OCI-LY1 (cell line): ENCODE data around the gene TMEM51.

ENCODE experiments used
- EZH2 ChIP-seq: fragments of 200-600 bp; sonication (generic), shearing (Covaris generic); IDR thresholded peaks from 2 replicates; pipeline ENCODE4 v1.8.0; 2017; ENCODE audit warnings: borderline replicate concordance, mixed run types, mild to moderate bottlenecking, antibody characterized with exemption, low read length, moderate library complexity, mixed read lengths
- TF ChIP-seq, protein P1 (sequence below): fragments of 200-600 bp; sonication (generic), shearing (Covaris generic); IDR thresholded peaks from 2 replicates; pipeline ENCODE4 v1.5.1; 2017; ENCODE audit warnings: mild to moderate bottlenecking, antibody characterized with exemption, low read length, moderate library complexity, mixed read lengths

DNA sequence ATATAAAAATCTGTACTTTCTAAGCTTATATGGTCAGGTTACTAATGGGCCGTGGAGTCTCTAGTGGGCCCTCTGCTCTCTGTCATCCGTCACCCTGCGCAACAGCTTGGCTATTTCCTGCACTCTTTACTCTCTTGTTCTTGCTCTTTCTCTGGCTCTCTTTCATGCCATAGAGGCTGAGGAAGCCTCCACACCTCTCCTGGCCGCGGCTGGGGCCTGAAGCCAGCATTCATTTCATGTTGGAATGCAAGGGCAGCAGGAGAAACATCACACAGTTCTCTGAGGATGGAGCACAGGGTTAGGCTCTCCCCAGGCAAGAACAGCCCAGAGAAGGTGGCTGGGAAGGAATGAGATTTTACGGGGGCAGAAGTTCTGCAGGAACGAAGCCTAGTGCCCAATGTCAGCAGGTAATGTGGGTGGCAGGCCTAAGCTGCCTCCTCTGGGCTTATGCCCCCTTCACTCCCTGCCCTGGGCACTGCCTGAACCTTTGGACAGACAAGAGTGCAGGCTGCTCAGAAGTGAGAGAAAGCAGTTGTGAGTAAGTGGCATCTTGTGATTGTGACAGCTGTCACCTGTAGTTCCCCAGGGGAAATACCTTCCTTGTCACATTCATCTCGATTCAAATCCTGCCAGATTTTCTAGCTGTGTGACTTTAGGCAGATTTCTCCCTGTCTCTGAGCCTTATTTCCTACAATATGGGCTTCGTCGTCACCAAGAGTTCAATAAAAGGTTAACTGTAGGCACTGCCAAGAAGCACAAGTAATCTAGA is 89.9 kb downstream of the TMEM51 start:
- TF ChIP-seq, protein P1, sequence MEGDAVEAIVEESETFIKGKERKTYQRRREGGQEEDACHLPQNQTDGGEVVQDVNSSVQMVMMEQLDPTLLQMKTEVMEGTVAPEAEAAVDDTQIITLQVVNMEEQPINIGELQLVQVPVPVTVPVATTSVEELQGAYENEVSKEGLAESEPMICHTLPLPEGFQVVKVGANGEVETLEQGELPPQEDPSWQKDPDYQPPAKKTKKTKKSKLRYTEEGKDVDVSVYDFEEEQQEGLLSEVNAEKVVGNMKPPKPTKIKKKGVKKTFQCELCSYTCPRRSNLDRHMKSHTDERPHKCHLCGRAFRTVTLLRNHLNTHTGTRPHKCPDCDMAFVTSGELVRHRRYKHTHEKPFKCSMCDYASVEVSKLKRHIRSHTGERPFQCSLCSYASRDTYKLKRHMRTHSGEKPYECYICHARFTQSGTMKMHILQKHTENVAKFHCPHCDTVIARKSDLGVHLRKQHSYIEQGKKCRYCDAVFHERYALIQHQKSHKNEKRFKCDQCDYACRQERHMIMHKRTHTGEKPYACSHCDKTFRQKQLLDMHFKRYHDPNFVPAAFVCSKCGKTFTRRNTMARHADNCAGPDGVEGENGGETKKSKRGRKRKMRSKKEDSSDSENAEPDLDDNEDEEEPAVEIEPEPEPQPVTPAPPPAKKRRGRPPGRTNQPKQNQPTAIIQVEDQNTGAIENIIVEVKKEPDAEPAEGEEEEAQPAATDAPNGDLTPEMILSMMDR: no peak
- no peak for TF ChIP-seq EZH2
